ENCODE data around the gene CCDC142. TPM values are rescaled to one million over a fixed set of nuclear protein-coding genes. Genes with fewer than 3 reads are reported as not detected.
"Not testable (repeated sequence)": the region's sequence is repeated elsewhere in the genome, so short reads cannot be mapped to it uniquely, and the experiment has no call there.

Gene CCDC142
- total and polyA plus RNA-seq, 8 donors = 3.2 to 78.2 (median 21.2) TPM

GRCh38 chr2:74462786-74463105, 20.1 kb downstream of the CCDC142 start:
- H3K27ac ChIP-seq = peak overlapping the region in 4 of 5 donors; percentile 32 to 43 (median 38)
- H3K4me3 ChIP-seq = no peak overlapping the region
- WGBS, 5 donors = 66 to 83% (median 69%) methylated on average over 4 of the region's 4 CpGs
- peaks cover 19 to 52% (median 40%) of the 10 kb centered on the region in 4 donors for H3K4me1 ChIP-seq
- H3K9me3 ChIP-seq = no peaks in the 10 kb centered on the region
- no peak for DNase-seq
- peaks cover 5 to 25% (median 25%) of the 10 kb centered on the region in 4 donors for H3K36me3 ChIP-seq
- TF ChIP-seq POLR2A (IDR thresholded peaks at IDR 0.05) (no peak), EP300 (IDR thresholded peaks at IDR 0.05) (no peak), POLR2AphosphoS5 (IDR thresholded peaks at IDR 0.05) (no peak), CTCF (IDR thresholded peaks at IDR 0.05) (no peak)
- intact Hi-C loops (cut with DNase I; ENCODE audit: low total_unique reads) = no loop called here
- no peaks in the 10 kb centered on the region for H3K27me3 ChIP-seq

DNA sequence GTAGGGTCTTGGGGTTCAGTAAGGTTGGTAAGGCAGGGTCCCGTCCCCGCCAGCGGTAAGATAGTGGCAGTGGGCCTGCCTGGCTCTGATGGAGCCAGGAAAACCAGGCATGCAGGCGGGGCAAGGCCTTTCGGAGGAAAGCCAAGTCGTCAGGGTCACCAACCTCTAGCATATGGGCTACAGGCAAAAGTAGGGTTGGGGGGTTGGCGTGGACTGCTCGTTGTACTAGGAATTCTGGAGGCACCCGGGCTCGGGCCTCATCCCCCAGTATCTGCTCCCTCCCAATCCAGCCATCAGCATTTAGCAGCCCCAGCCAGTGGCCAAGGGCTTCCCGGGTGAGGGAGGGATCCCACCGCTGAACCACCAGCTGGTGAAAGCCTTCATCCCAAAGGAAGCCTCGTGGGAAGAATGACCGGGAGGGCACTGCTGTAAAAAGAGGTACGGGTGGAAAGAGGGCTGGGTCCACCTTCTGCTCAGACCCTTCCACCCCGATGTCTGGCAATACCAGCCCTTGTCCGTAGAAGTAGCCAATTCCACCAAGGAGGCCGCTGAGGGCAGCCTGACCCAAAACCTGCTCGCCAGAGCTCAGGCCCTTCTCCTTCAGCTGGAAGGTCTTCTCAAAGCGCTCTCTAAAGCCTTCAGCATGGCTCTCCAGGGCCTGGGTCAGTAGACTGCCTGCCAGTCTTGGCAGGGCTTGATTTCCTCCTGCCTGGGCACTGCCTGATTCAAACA, 20.6 kb downstream of the CCDC142 start:
- Histone ChIP-seq H3K9me3 (no peaks in the 10 kb centered on the region), H3K4me1 (peaks cover 20 to 57% (median 43%) of the 10 kb centered on the region in 4 donors)
- TF ChIP-seq POLR2AphosphoS5 (IDR thresholded peaks at IDR 0.05) (no peak), POLR2A (IDR thresholded peaks at IDR 0.05) (no peak), CTCF (IDR thresholded peaks at IDR 0.05) (no peak), EP300 (IDR thresholded peaks at IDR 0.05) (no peak)

GRCh38 chr2:74461187-74462053, 21.4 kb downstream of the CCDC142 start:
- DNase-seq = no peak
- Histone ChIP-seq H3K4me3 (no peak overlapping the region), H3K9me3 (no peaks in the 10 kb centered on the region), H3K27ac (no peak overlapping the region), H3K36me3 (peaks cover 5 to 25% (median 25%) of the 10 kb centered on the region in 4 donors), H3K27me3 (no peaks in the 10 kb centered on the region), H3K4me1 (peaks cover 28 to 62% (median 51%) of the 10 kb centered on the region in 4 donors)
- intact Hi-C loops (cut with DNase I; ENCODE audit: low total_unique reads) = no loop called here
- TF ChIP-seq POLR2AphosphoS5 (IDR thresholded peaks at IDR 0.05) (peak in 1 of 3 donors; percentile 4), EP300 (IDR thresholded peaks at IDR 0.05) (no peak)
- 86 to 92% (median 89%) methylated on average over 14 to 27 of the region's 27 CpGs for WGBS, 5 donors

More for the DNA sequence above, 20.6 kb downstream of the CCDC142 start:
- intact Hi-C loops (cut with DNase I; ENCODE audit: low total_unique reads) = no loop called here
- H3K4me3 ChIP-seq = no peak overlapping the region
- no peak for DNase-seq
- H3K27me3 ChIP-seq = no peaks in the 10 kb centered on the region
- H3K36me3 ChIP-seq = peaks cover 5 to 25% (median 25%) of the 10 kb centered on the region in 4 donors
- WGBS, 5 donors = 87 to 92% (median 88%) methylated on average over 11 to 20 of the region's 20 CpGs
- peak overlapping the region in 2 of 5 donors; percentile 32 to 43 for H3K27ac ChIP-seq

- H3K9me3 ChIP-seq; intact Hi-C loops (cut with DNase I; ENCODE audit: low total_unique reads); H3K27ac ChIP-seq; DNase-seq; H3K4me3 ChIP-seq; H3K27me3 ChIP-seq: not testable (repeated sequence)
- WGBS, 5 donors = 54 to 72% (median 63%) methylated on average over 4 to 10 of the region's 10 CpGs
- Histone ChIP-seq H3K36me3 (peaks cover 5 to 25% (median 25%) of the 10 kb centered on the region in 4 donors), H3K4me1 (peaks cover 41 to 65% (median 55%) of the 10 kb centered on the region in 4 donors)
Observed at GRCh38 chr2:74460187-74460586, 22.6 kb downstream of the CCDC142 start.

DNA sequence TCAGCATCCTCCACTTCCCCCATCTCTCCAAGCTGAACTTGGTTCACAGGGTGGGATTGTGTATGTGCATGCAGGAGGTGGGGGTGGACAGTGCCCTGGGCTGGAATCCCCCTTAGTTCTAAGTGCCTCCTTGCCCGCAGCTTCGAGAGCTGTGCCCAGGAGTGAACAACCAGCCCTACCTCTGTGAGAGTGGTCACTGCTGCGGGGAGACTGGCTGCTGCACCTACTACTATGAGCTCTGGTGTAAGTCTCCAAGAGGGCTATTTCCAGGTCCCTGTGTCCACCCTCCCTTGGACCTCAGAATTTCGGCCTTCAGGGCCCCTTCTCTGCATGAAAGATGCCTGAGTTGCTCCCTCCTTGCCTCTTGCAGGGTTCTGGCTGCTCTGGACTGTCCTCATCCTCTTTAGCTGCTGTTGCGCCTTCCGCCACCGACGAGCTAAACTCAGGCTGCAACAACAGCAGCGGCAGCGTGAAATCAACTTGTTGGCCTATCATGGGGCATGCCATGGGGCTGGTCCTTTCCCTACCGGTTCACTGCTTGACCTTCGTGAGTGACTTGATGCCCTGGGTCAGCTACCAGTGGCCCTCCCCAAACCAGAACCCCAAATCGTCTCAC, 23.2 kb downstream of the CCDC142 start:
- 65 to 73% (median 67%) methylated on average over 12 to 13 of the region's 13 CpGs for WGBS, 5 donors
- intact Hi-C loops (cut with DNase I; ENCODE audit: low total_unique reads); DNase-seq; H3K27me3 ChIP-seq; H3K9me3 ChIP-seq: not testable (repeated sequence)
- peaks cover 42 to 65% (median 53%) of the 10 kb centered on the region in 4 donors for H3K4me1 ChIP-seq
- peak overlapping the region in 2 of 5 donors; percentile 97 to 99 for H3K27ac ChIP-seq
- peak in 1 of 3 donors; percentile 3 for TF ChIP-seq POLR2AphosphoS5 (IDR thresholded peaks at IDR 0.05)
- H3K36me3 ChIP-seq = peaks cover 5 to 25% (median 25%) of the 10 kb centered on the region in 4 donors
- peak overlapping the region in 3 of 4 donors; percentile 71 to 81 (median 74) for H3K4me3 ChIP-seq

Measured in stomach (tissue), 9 donors.